Stromal cell of bone marrow (primary cell): ENCODE results near the gene CBX8.

Experiments
- DNase-seq: peaks from one replicate; pipeline ENCODE4 v3.0.0-alpha.2; 2012; ENCODE audit warnings: low read depth

The CBX8 gene

DNA sequence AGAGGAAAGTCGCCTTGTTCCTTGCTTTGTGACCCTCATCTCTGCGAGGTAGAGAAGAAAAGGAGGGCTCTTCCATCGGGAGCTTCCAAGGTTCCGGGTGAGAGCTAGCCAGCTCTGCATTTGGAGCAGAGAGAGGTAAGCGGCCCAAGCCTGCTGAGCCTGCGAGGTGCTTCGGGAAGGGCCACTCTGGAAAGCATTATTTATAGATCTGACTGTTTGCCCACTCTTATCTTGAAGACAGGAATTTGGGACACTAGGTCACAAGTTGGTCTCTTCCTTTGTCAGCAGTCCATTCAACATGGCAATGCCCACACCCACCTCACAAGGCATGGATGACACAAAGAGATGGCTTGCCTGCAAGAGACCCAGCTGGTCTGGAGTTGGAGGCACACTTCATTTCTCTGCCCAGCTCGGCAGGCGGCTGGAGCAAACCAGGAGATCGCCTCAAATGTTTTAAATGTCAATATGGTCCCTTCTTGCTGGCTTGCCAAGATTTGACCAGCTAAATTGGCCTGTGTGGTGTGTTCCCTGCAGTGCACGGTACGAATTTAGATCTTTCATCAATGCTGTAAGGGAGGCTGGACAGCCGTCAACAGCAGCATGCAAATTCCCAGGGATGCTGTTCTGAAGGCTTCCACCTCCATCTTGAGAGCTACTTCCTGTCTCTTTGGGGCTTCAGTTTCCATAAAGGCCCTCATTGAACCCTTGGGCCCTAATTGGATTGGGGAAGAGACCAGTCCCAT lies 22.8 kb upstream of the CBX8 start:
- no peak for DNase-seq

DNA sequence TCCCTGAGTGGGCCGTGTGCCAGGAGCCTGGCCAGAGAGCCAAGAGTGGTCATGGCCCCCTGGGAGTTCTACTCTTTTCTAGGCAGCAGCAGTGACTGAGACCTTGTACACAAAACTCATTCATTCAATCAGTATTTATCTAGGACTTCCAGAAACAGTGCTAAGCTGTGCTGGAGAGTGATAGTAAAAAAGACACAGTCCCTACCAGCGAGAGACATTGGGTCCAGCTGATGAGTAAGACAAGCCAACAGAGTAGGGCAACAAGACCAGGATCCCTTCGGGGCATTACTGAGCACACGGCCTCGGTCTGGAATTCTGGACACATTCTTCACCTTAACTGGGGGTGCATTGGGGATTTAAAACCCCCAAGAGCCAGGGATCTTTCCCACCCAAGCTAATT lies 22.2 kb upstream of the CBX8 start:
- no peak for DNase-seq

DNA sequence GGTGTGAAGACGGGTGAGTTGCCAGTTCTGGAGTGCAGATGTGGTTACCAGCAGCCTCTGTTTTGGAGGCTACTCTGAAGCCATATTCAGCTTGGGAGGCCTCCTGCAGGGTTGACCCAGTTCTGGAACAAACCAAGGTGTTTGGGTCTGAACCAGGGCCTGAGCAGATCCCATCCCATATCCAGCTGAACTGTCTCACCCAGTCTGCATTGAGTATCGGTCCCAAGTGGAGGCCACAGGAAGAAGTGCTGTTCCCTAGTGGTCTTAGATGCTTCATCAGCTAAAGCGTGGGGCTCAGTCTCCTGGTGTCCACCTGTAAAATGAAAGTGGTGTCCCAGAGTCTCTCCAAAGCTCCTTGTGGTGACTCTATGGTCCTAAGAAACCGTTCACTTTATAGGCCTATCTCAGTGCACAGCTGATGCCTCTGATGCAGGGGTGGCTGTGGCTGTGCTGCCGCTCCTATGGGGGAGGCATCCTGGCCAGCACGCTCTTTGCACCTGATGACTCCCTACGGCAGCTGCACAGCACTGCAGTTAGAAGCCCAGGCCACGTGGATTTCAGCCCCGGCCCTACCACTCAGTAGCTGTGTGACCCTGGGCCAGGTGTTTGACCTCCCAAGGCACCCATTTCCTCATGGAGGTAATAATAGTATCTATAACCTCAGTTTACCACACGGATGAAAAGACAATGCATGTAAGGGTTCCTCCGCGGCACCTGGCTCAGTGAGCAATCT lies 21.3 kb upstream of the CBX8 start:
- DNase-seq: no peak

- no peak for DNase-seq
These were observed 19.1 kb upstream of the CBX8 start for GRCh38 chr17:79815836-79816461.

DNA sequence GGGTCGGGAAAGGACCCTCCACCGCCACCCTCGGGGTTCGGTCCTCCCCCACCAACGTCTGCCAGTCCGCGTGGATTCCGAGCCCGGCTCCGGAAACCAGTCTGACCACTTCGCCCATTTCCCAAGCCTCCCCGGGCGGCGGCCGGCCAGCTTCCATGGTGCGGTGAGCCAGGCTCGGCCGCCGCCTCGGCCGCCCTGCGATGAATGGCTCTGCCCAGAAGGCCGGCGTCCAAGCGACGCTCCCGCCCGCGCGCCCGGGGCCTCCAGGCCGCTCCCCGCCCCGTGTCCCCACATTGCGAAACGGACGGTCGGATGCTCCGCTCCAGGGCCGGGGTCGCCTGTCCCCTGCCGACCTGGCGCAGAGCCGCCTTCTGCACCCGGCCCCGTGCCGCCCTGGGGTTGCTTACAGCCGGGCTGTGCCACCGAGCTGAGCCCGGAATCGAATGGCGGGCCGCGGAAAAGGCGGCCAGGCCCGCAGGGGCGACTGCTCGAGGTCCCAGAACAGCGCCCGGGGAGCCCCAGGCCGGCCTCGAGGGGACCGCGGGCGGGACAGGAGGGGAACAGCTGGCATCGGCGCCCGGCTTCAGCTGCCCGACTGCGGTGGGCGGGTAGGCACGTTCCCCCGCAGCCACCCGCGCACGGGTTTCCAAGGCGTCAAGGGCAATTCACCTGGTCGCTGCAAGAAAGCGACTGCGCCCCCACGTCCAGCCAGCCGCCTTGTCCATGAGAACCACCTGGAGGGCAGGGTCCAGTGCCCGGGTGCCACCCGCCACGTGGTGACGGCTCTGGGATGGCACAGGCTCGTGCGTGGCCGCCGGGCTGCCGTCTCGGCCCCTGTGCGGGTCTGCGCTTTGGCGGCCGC lies 18.3 kb upstream of the CBX8 start:
- no peak for DNase-seq

DNA sequence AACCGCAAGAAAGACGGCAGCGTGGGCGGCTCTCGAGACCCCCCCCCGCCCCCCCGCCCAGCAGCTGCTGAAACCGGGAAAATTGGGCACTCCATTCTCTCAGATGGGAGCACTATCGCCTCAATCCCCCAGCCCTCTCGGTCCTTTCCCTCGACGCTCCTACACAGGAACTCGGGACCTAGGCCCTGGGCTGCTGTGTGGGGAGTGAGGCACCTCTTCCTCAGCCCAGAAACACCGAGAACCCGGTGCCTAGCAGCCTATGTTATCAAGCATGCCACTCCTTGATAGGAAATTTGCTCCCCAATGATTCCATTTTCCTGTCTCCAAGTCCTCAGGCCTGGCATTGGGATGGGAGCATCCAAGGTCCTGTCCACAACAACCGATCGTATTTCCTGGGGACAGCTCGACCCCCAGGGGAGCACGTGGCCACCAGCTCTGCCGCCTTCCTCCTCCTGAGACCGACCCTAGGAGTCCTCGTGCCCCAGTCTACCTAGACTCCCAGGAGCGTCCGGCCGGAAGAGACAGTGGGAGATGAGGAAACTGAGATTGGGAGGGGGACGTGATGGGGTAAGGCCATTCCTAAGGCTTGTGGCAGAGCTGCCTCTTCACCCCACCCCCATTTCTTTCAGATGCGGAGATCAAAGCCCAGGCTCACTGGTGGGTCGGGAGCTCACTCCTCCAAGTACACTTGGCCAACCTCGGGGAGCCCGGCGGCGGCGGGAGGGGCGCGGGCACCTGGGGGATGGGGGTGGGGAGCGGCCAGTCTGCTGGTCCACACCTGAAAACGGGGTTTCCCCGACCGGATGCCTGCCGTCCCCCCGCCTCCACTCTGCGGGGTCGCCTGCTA lies 17.5 kb upstream of the CBX8 start:
- no peak for DNase-seq

GRCh38 chr17:79813297-79814126 lies 16.6 kb upstream of the CBX8 start:
- DNase-seq: no peak

DNA sequence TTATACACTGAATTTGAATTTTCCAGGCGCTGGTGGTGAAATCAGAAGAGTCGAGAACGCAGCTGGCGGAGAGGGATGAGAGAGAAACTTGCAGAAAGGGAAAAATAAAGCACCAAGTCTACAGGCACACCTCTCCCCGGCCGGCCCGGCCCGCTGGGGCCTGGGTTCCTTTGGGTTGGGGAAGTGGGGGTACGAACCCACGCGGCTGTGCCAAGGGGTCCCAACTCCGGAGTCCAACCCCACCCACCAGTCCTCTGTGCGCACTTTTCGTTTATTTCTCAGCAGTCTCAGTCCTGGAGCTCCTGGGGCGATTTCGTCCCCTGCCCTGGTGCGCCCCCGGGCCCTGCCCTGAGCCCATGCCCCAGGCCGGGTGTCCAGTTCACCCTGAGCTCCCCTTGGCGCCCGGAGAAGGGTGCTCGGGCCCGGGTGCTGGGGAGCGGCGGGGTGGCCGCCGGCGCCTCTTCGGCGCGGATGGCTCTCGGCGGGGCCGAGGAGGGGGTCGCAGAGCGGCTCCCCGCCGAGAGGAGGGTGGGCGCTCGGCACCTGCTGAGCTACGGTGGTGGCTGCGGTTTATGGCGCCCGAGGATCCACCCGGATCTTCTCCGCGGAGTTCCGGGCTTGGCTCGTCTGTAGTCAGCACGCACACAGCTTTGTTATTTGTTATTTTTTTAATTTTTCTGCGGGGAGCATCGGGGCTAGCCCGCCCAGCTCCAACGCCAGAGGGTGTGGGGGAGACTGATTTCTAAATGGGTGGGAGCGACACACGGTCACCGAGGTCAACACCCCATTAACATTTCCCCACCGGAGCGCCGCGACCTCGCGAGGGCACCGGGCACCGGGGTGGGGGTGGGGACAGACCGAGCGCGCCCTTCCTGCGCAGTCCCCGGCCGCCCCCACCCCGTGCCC lies 15.7 kb upstream of the CBX8 start:
- no peak for DNase-seq

DNA sequence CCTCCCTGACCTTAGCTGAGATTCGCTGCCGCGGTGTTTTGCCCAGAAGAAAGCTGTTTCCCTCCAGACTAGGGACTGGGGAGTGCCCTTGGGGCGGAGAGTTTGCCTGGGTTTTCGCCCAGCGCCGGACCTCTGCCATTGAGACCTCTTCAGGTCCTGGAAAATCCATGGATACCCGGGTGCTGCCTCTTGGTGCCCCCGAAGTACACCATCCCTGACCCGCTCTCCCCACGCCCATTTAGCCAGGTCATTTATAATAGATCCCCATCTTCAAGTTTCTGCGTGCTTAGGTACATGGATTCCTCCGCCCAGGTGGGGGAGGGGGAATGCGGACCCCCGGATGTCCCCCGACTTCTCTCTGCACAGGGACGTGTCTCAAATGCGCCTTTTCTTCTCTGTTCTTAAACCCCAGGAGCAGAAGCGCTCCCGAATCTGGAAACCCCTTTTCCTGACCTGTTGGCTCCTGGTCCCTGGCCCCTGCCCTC lies 15.0 kb upstream of the CBX8 start:
- no peak for DNase-seq

- DNase-seq: no peak
These were observed 14.4 kb upstream of the CBX8 start for GRCh38 chr17:79811011-79811867.

DNA sequence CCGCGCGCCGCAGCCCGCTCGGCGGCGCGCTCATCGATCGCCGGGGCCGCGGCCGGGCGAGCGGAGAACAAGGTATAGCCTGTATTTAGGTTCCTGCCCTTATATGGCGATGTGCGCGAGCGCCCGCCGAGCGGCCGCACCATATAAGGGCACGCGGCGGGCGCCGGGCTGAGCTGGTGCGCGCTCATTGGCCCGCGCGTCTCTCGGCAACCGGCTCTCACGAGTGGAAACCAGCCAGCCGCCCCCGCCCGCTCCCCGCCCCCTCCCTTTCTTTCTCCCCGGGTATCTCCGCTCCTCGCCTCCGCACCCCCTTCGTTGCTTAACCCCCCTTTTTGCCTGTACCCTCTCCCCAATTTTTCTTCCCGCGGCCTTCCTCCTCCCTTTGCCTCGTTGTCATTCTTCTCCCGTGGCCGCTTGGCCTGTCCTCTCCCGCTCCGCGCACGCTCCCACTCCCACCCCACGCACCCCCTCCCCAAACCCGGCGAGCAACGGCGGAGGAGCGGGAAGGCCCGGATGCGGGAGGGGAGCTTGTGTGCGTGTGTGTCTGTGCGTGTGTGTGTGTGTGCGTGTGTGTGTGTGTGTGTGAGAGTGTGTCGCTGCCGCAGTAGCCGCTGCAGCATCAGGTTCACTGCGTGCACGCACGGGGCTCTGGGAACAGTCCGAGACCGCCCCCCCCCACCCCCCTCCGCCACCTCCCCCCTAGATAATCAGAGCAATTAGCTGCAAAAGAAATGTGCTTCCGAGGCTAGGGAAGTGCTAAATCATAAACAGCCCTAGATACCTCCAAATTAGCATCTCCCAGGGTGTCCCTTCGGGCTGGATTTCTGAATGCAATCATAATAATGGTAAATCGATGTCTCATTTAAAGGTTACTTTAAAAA lies 13.5 kb upstream of the CBX8 start:
- DNase-seq: no peak

GRCh38 chr17:79809530-79810129 lies 12.8 kb upstream of the CBX8 start:
- no peak for DNase-seq

DNA sequence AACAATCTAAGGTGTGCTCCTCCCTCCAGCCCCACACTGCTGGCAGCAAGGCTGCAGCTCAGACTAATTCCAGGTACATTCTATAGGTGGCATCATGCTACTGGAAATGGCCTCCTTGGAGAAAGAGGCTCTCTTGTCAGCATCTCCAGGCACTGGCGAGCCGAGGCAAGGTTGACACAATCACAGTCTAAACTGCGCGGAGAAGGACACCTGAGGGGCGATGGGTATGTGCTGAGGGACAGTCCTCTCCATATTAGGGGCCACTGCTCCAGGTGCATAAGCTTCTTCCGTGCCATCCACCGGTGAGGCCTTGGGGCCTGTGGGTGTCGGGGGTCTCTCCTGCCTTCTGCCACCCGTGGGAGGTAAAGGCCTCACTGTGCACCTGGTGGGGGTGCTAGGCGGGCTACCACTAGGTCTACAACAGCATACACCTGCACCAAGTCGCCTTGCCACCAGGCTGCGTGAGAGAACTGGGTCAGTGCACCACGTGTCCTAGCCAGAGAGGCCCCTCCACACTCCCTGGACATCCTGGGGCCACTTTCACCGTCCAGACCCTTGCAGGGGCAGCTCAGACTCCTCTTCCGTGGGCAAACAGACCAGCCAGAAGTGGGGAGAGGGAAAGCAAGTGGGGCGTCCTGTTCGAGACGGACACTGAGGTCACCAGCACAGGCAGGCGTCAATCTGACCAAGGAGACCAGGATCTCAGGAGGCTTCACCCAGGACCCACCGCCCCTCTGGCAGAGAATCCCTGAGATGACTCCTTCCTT lies 12.1 kb upstream of the CBX8 start:
- DNase-seq: no peak

DNA sequence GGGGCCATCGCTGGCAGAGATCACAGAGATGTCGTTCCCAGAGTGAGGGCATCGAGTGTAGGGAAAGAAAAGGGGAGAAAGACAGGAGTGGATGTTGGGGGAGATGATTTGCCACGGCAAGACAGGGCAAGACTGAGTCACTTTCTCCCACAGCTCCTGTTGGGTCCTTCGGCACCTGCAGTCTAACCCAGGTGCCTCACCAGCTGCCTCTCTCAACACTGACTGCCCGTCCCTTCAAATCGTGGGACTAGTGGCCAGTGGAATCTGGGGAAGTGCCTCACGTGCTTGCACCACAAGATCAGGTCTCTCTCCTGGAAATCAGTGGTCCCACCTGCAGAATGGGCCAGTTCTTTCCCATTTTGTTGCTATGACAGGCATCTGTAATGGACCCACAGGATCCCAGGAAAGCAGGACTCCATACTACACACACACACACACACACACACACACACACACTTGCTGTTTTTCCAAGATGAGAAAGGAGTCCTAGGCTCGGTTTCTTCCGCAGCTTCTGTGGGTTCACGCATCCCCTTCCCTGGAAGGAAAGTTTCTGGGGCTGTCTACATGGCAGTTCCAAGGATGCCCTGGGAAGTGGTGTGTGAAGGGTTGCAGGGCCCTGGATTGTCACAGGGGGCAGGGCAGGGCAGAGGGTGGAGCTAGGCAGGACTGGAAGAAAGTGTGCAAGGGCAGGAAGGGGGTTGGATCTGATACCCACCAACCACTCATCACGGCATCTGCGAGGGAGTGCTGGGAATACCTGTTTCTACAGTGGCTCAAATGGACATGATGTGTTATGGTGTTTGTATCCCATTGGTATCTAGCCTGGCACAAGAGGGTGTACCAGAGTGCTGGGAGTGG lies 10.2 kb upstream of the CBX8 start:
- DNase-seq: no peak

DNA sequence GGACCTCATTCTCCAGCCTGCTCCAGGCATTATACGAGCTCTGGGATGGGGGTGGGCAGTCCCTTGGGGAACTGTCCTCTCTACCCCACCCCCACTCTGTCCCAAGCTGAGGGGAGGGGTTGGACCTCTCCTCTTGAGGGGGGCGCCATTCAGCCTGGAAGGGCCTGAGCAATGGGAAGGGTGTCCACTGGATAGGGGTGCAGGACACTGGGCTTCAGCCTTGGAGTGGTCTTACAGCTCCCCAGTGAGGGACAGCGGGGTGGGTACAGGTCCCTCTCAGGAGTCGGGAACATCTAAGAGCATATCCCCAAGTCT lies 9.5 kb upstream of the CBX8 start:
- no peak for DNase-seq
